ENCODE results near the gene MTA1. TPM values are rescaled to one million over a fixed set of nuclear protein-coding genes. Genes with fewer than 3 reads are reported as not detected.

Gene MTA1
- total and polyA plus RNA-seq, 7 experiments from 2014 or later = 2.8 to 132 (median 117) TPM

- no peak overlapping the region for H3K27ac ChIP-seq (ENCODE audit: low read depth, low read length)
- ATAC-seq = no peak
- ChIA-PET CTCF (no interaction called here), POLR2A (no interaction called here)
- no peaks in the 10 kb centered on the region for H3K9me3 ChIP-seq (ENCODE audit: control insufficient read depth in 2 of 3, low read length in 3 of 3)
- no peak for DNase-seq
- intact Hi-C loops (cut with micrococcal nuclease) = loop anchor here in 1 of 2 donors (10.0 kb wide), 1 partner anchor 403 kb away; no protein-coding TSS in a partner anchor
- H3K4me3 ChIP-seq (ENCODE audit: low read length) = no peak overlapping the region
- H3K4me1 ChIP-seq (ENCODE audit: control insufficient read depth in 2 of 2, insufficient read depth in 2 of 2, low read length in 2 of 2) = no peaks in the 10 kb centered on the region
- Mint-ChIP-seq H3K4me3 (no peak overlapping the region), H3K4me1 (peaks cover 0 to 7% (median 0%) of the 10 kb centered on the region in 7 donors), H3K27ac (peak overlapping the region in 1 of 9 donors; percentile 10), H3K9me3 (no peaks in the 10 kb centered on the region), H3K36me3 (no peaks in the 10 kb centered on the region), H3K27me3 (no peaks in the 10 kb centered on the region)
- no peaks in the 10 kb centered on the region for H3K36me3 ChIP-seq (ENCODE audit: control insufficient read depth in 2 of 3, insufficient read depth in 3 of 3, low read length in 3 of 3)
- no peaks in the 10 kb centered on the region for H3K27me3 ChIP-seq (ENCODE audit: control insufficient read depth in 2 of 2, insufficient read depth in 2 of 2, low read length in 2 of 2)
These were observed 78.2 kb downstream of the MTA1 start for GRCh38 chr14:105497671-105498429.

GRCh38 chr14:105498430-105499255 is 79.0 kb downstream of the MTA1 start:
- peaks cover 0 to under 1% (median 0%) of the 10 kb centered on the region in 11 donors for H3K9me3 Mint-ChIP-seq
- no peaks in the 10 kb centered on the region for H3K36me3 Mint-ChIP-seq
- ATAC-seq (no peak), DNase-seq (no peak)
- peaks cover 0 to 4% (median 0%) of the 10 kb centered on the region in 7 donors for H3K4me1 Mint-ChIP-seq
- Histone ChIP-seq H3K9me3 (ENCODE audit: control insufficient read depth in 2 of 3, low read length in 3 of 3) (no peaks in the 10 kb centered on the region), H3K36me3 (ENCODE audit: control insufficient read depth in 2 of 3, insufficient read depth in 3 of 3, low read length in 3 of 3) (no peaks in the 10 kb centered on the region), H3K4me1 (ENCODE audit: control insufficient read depth in 2 of 2, insufficient read depth in 2 of 2, low read length in 2 of 2) (no peaks in the 10 kb centered on the region), H3K27ac (ENCODE audit: low read depth, low read length) (no peak overlapping the region), H3K4me3 (ENCODE audit: low read length) (no peak overlapping the region), H3K27me3 (ENCODE audit: control insufficient read depth in 2 of 2, insufficient read depth in 2 of 2, low read length in 2 of 2) (no peaks in the 10 kb centered on the region)
- intact Hi-C loops (cut with micrococcal nuclease) = loop anchor here in 1 of 2 donors (10.0 kb wide), 1 partner anchor 404 kb away; no protein-coding TSS in a partner anchor
- peak overlapping the region in 1 of 9 donors; percentile 10 for H3K27ac Mint-ChIP-seq
- POLR2A ChIA-PET = no interaction called here
- no peak overlapping the region for H3K4me3 Mint-ChIP-seq
- CTCF ChIA-PET = no interaction called here
- no peaks in the 10 kb centered on the region for H3K27me3 Mint-ChIP-seq

GRCh38 chr14:105499256-105500035 is 79.8 kb downstream of the MTA1 start:
- no peaks in the 10 kb centered on the region for H3K36me3 ChIP-seq (ENCODE audit: control insufficient read depth in 2 of 3, insufficient read depth in 3 of 3, low read length in 3 of 3)
- Mint-ChIP-seq H3K27me3 (no peaks in the 10 kb centered on the region), H3K9me3 (peaks cover 0 to 2% (median 0%) of the 10 kb centered on the region in 11 donors), H3K4me1 (peaks cover 0 to 4% (median 0%) of the 10 kb centered on the region in 7 donors), H3K4me3 (no peak overlapping the region), H3K27ac (peak overlapping the region in 1 of 9 donors; percentile 32), H3K36me3 (no peaks in the 10 kb centered on the region)
- no peaks in the 10 kb centered on the region for H3K4me1 ChIP-seq (ENCODE audit: control insufficient read depth in 2 of 2, insufficient read depth in 2 of 2, low read length in 2 of 2)
- no peaks in the 10 kb centered on the region for H3K9me3 ChIP-seq (ENCODE audit: control insufficient read depth in 2 of 3, low read length in 3 of 3)
- no peak overlapping the region for H3K27ac ChIP-seq (ENCODE audit: low read depth, low read length)
- H3K27me3 ChIP-seq (ENCODE audit: control insufficient read depth in 2 of 2, insufficient read depth in 2 of 2, low read length in 2 of 2) = no peaks in the 10 kb centered on the region
- POLR2A ChIA-PET = no interaction called here
- no peak overlapping the region for H3K4me3 ChIP-seq (ENCODE audit: low read length)
- CTCF ChIA-PET = no interaction called here
- ATAC-seq = peak; percentile 4
- intact Hi-C loops (cut with micrococcal nuclease) = loop anchor here in 1 of 2 donors (10.0 kb wide), 1 partner anchor 405 kb away; no protein-coding TSS in a partner anchor
- DNase-seq = peak in 1 of 9 donors; percentile 21

- Mint-ChIP-seq H3K9me3 (peaks cover 0 to 2% (median 0%) of the 10 kb centered on the region in 11 donors), H3K36me3 (no peaks in the 10 kb centered on the region), H3K4me3 (no peak overlapping the region), H3K27ac (peak overlapping the region in 2 of 9 donors; percentile 22 to 48), H3K27me3 (no peaks in the 10 kb centered on the region), H3K4me1 (peaks cover 0 to 2% (median 0%) of the 10 kb centered on the region in 7 donors)
- Histone ChIP-seq H3K36me3 (ENCODE audit: control insufficient read depth in 2 of 3, insufficient read depth in 3 of 3, low read length in 3 of 3) (no peaks in the 10 kb centered on the region), H3K9me3 (ENCODE audit: control insufficient read depth in 2 of 3, low read length in 3 of 3) (no peaks in the 10 kb centered on the region), H3K27me3 (ENCODE audit: control insufficient read depth in 2 of 2, insufficient read depth in 2 of 2, low read length in 2 of 2) (no peaks in the 10 kb centered on the region), H3K27ac (ENCODE audit: low read depth, low read length) (no peak overlapping the region), H3K4me1 (ENCODE audit: control insufficient read depth in 2 of 2, insufficient read depth in 2 of 2, low read length in 2 of 2) (no peaks in the 10 kb centered on the region), H3K4me3 (ENCODE audit: low read length) (no peak overlapping the region)
- CTCF ChIA-PET = no interaction called here
- no peak for DNase-seq
- POLR2A ChIA-PET = interaction anchor here (0.6 kb wide), 1 partner anchor 140 kb away, joined by 3 read pairs; no protein-coding TSS in a partner anchor
- no peak for ATAC-seq
- intact Hi-C loops (cut with micrococcal nuclease) = no loop called here
These were observed 80.6 kb downstream of the MTA1 start for GRCh38 chr14:105500036-105500725.

GRCh38 chr14:105500726-105501101 is 81.1 kb downstream of the MTA1 start:
- no peak overlapping the region for H3K4me3 Mint-ChIP-seq
- POLR2A ChIA-PET = no interaction called here
- no peak for DNase-seq
- Histone ChIP-seq H3K9me3 (ENCODE audit: control insufficient read depth in 2 of 3, low read length in 3 of 3) (no peaks in the 10 kb centered on the region), H3K4me3 (ENCODE audit: low read length) (no peak overlapping the region), H3K36me3 (ENCODE audit: control insufficient read depth in 2 of 3, insufficient read depth in 3 of 3, low read length in 3 of 3) (no peaks in the 10 kb centered on the region), H3K27ac (ENCODE audit: low read depth, low read length) (no peak overlapping the region), H3K27me3 (ENCODE audit: control insufficient read depth in 2 of 2, insufficient read depth in 2 of 2, low read length in 2 of 2) (no peaks in the 10 kb centered on the region), H3K4me1 (ENCODE audit: control insufficient read depth in 2 of 2, insufficient read depth in 2 of 2, low read length in 2 of 2) (no peaks in the 10 kb centered on the region)
- no peaks in the 10 kb centered on the region for H3K27me3 Mint-ChIP-seq
- ATAC-seq = no peak
- H3K9me3 Mint-ChIP-seq = peaks cover 0 to 2% (median 0%) of the 10 kb centered on the region in 11 donors
- intact Hi-C loops (cut with micrococcal nuclease) = no loop called here
- peaks cover 0 to 2% (median 0%) of the 10 kb centered on the region in 7 donors for H3K4me1 Mint-ChIP-seq
- H3K27ac Mint-ChIP-seq = no peak overlapping the region
- CTCF ChIA-PET = no interaction called here
- H3K36me3 Mint-ChIP-seq = no peaks in the 10 kb centered on the region
